Peyer's patch (tissue), 4 donors: ENCODE measurements around the gene CD70. TPM values are rescaled to one million over a fixed set of nuclear protein-coding genes. Genes with fewer than 3 reads are reported as not detected.
A peak's percentile ranks its signal among the peaks of the same experiment; 100 is the strongest.
"Not testable (repeated sequence)": the region's sequence is repeated elsewhere in the genome, so short reads cannot be mapped to it uniquely, and the experiment has no call there.

ENCODE experiments used
- DNase-seq, 3 donors: peaks; one replicate each; pipeline ENCODE4 v3.0.0-alpha.2; 2017 to 2019
- H3K27ac ChIP-seq, 4 donors: fragments of 200-600 bp; sonication (generic); one replicate each; pipeline ENCODE4 v1.5.1; 2016 to 2019
- H3K27me3 ChIP-seq, 2 donors: fragments of 200-600 bp; sonication (generic); one replicate each; pipeline ENCODE4 v1.5.1; 2019
- H3K36me3 ChIP-seq, 3 donors: fragments of 200-600 bp; sonication (generic); one replicate each; pipeline ENCODE4 v1.5.1; 2016 to 2019
- H3K4me1 ChIP-seq, 4 donors: fragments of 200-600 bp; sonication (generic); one replicate each; pipeline ENCODE4 v1.5.1; 2016 to 2019
- H3K4me3 ChIP-seq, 4 donors: fragments of 200-600 bp; sonication (generic); 1 replicate in 3 of 4; 2 replicates in 1 of 4; pipeline ENCODE4 v1.5.1; 2016 to 2019; ENCODE audit warnings: mild to moderate bottlenecking in 1 of 4
- H3K9me3 ChIP-seq, 4 donors: fragments of 200-600 bp; sonication (generic); one replicate each; pipeline ENCODE4 v1.5.1; 2016 to 2019; ENCODE audit warnings: mild to moderate bottlenecking in 1 of 4
- CTCF ChIP-seq, 6 experiments: fragments of 450-650 bp in 4 of 6; fragments of 200-600 bp in 2 of 6; sonication (generic) in 1 of 6; IDR thresholded peaks; one replicate each; pipeline ENCODE4 v1.5.1; 2017 to 2019; ENCODE audit warnings: antibody characterized with exemption in 6 of 6, mild to moderate bottlenecking in 3 of 6, moderate library complexity in 1 of 6
- POLR2A ChIP-seq, 2 donors: fragments of 450-650 bp; IDR thresholded peaks; one replicate each; pipeline ENCODE4 v1.5.1; 2017; ENCODE audit warnings: antibody characterized with exemption in 2 of 2, mild to moderate bottlenecking in 2 of 2, moderate library complexity in 2 of 2
- total RNA-seq, 4 donors: library from RNA; depleted of rRNA; stranded (reverse); fragments of >200 nt; gene quantifications; one replicate each; pipeline ENCODE4 v1.1.0, GENCODE V29; 2016

Gene CD70
- total RNA-seq, 4 donors from 2014 or later = not detected

GRCh38 chr19:6556043-6556449 is 34.9 kb downstream of the CD70 start:
- TF ChIP-seq CTCF (IDR thresholded peaks at IDR 0.05) (no peak), POLR2A (IDR thresholded peaks at IDR 0.05) (no peak)

GRCh38 chr19:6551607-6552450 is 39.1 kb downstream of the CD70 start:
- peak overlapping the region in 1 of 4 donors; percentile 25 for H3K27ac ChIP-seq
- no peaks in the 10 kb centered on the region for H3K27me3 ChIP-seq
- no peak overlapping the region for H3K4me3 ChIP-seq
- no peaks in the 10 kb centered on the region for H3K36me3 ChIP-seq
- H3K9me3 ChIP-seq = no peaks in the 10 kb centered on the region
- peaks cover 0 to 8% (median 0%) of the 10 kb centered on the region in 4 donors for H3K4me1 ChIP-seq
- peak; percentile 51 to 68 (median 60) for DNase-seq
- TF ChIP-seq CTCF (IDR thresholded peaks at IDR 0.05) (peak in 4 of 6 experiments; percentile 7 to 46 (median 24)), POLR2A (IDR thresholded peaks at IDR 0.05) (no peak)

More at GRCh38 chr19:6556043-6556449, 34.9 kb downstream of the CD70 start:
- Histone ChIP-seq H3K36me3 (no peaks in the 10 kb centered on the region), H3K4me3 (no peak overlapping the region), H3K4me1 (peaks cover 0 to 8% (median 0%) of the 10 kb centered on the region in 4 donors), H3K27me3 (no peaks in the 10 kb centered on the region), H3K27ac (no peak overlapping the region), H3K9me3 (no peaks in the 10 kb centered on the region)
- no peak for DNase-seq

- Histone ChIP-seq H3K27ac (no peak overlapping the region), H3K4me1 (peaks cover 0 to 8% (median 0%) of the 10 kb centered on the region in 4 donors), H3K9me3 (no peaks in the 10 kb centered on the region), H3K36me3 (no peaks in the 10 kb centered on the region), H3K4me3 (no peak overlapping the region), H3K27me3 (no peaks in the 10 kb centered on the region)
- no peak for TF ChIP-seq CTCF (IDR thresholded peaks at IDR 0.05)
- no peak for DNase-seq
These were observed 39.9 kb downstream of the CD70 start for GRCh38 chr19:6551091-6551490.

- not testable (repeated sequence) for H3K36me3 ChIP-seq, H3K27me3 ChIP-seq, H3K9me3 ChIP-seq, DNase-seq, H3K4me3 ChIP-seq, H3K27ac ChIP-seq, H3K4me1 ChIP-seq
These were observed 40.3 kb downstream of the CD70 start for GRCh38 chr19:6550679-6551078.

- H3K27ac ChIP-seq = no peak overlapping the region
- no peaks in the 10 kb centered on the region for H3K27me3 ChIP-seq
- no peaks in the 10 kb centered on the region for H3K4me1 ChIP-seq
- no peaks in the 10 kb centered on the region for H3K36me3 ChIP-seq
- no peak for DNase-seq
- TF ChIP-seq CTCF (IDR thresholded peaks at IDR 0.05) (no peak), POLR2A (IDR thresholded peaks at IDR 0.05) (no peak)
- no peaks in the 10 kb centered on the region for H3K9me3 ChIP-seq
- no peak overlapping the region for H3K4me3 ChIP-seq
These were observed 47.0 kb downstream of the CD70 start for GRCh38 chr19:6543866-6544347.

- Histone ChIP-seq H3K27me3 (no peaks in the 10 kb centered on the region), H3K4me1 (peaks cover 0 to 7% (median 0%) of the 10 kb centered on the region in 4 donors), H3K36me3 (no peaks in the 10 kb centered on the region), H3K27ac (no peak overlapping the region), H3K9me3 (no peaks in the 10 kb centered on the region), H3K4me3 (no peak overlapping the region)
- no peak for TF ChIP-seq POLR2A (IDR thresholded peaks at IDR 0.05)
- no peak for TF ChIP-seq CTCF (IDR thresholded peaks at IDR 0.05)
- no peak for DNase-seq
These were observed 49.8 kb downstream of the CD70 start for GRCh38 chr19:6540918-6541689.
